ENCODE data around the gene SARM1.

The SARM1 gene

GRCh38 chr17:28404461-28404811, 32.9 kb downstream of the SARM1 start:
- H3K4me2 ChIP-seq (ENCODE audit: low read depth, low read length), result no peak overlapping the region
- H3F3A ChIP-seq (ENCODE audit: insufficient read depth, low read length), result no peaks in the 10 kb centered on the region
- TF ChIP-seq EZH2 (optimal IDR thresholded peaks at IDR 0.05; ENCODE audit: low read depth, low read length) (no peak), CTCF (IDR thresholded peaks at IDR 0.05; ENCODE audit: low read length) (no peak), EZH2phosphoT487 (IDR thresholded peaks at IDR 0.05; ENCODE audit: low read length) (no peak)
- no peak for DNase-seq
- no peaks in the 10 kb centered on the region for H3K79me2 ChIP-seq (ENCODE audit: low read length)
- peaks cover 5% of the 10 kb centered on the region; the same call in 1 of the 2 replicates for H3K27me3 ChIP-seq (replicated peaks; ENCODE audit: insufficient read depth, low read length)
- H3K36me3 ChIP-seq (replicated peaks; ENCODE audit: insufficient read depth, low read length), result no peaks in the 10 kb centered on the region
- no peaks in the 10 kb centered on the region for H3K9me2 ChIP-seq (replicated peaks; ENCODE audit: insufficient read depth, low read length)
- H3K9ac ChIP-seq (ENCODE audit: low read length), result no peak overlapping the region
- no peak overlapping the region for H2AFZ ChIP-seq (ENCODE audit: low read length)
- no peaks in the 10 kb centered on the region for H3K4me1 ChIP-seq (ENCODE audit: low read length)
- H3K4me3 ChIP-seq (ENCODE audit: low read length), result no peak overlapping the region
- no peaks in the 10 kb centered on the region for H3K9me3 ChIP-seq (replicated peaks; ENCODE audit: insufficient read depth, low read length)
- H3K27ac ChIP-seq (ENCODE audit: low read length), result no peak overlapping the region
- H4K20me1 ChIP-seq (ENCODE audit: insufficient read depth, low read length), result no peaks in the 10 kb centered on the region

- H3K36me3 ChIP-seq (replicated peaks; ENCODE audit: insufficient read depth, low read length), result no peaks in the 10 kb centered on the region
- H3K79me2 ChIP-seq (ENCODE audit: low read length), result no peaks in the 10 kb centered on the region
- no peaks in the 10 kb centered on the region for H4K20me1 ChIP-seq (ENCODE audit: insufficient read depth, low read length)
- no peak overlapping the region for H3K9ac ChIP-seq (ENCODE audit: low read length)
- H3F3A ChIP-seq (ENCODE audit: insufficient read depth, low read length), result no peaks in the 10 kb centered on the region
- TF ChIP-seq EZH2phosphoT487 (IDR thresholded peaks at IDR 0.05; ENCODE audit: low read length) (no peak), CTCF (IDR thresholded peaks at IDR 0.05; ENCODE audit: low read length) (no peak), EZH2 (optimal IDR thresholded peaks at IDR 0.05; ENCODE audit: low read depth, low read length) (no peak)
- peak overlapping the region; percentile 67; the same call in 1 of the 2 replicates for H3K4me3 ChIP-seq (ENCODE audit: low read length)
- no peak overlapping the region for H2AFZ ChIP-seq (ENCODE audit: low read length)
- no peak for DNase-seq
- no peak overlapping the region for H3K27ac ChIP-seq (ENCODE audit: low read length)
- peak overlapping the region; percentile 78; the same call in 1 of the 2 replicates for H3K4me2 ChIP-seq (ENCODE audit: low read depth, low read length)
- H3K9me3 ChIP-seq (replicated peaks; ENCODE audit: insufficient read depth, low read length), result no peaks in the 10 kb centered on the region
- H3K9me2 ChIP-seq (replicated peaks; ENCODE audit: insufficient read depth, low read length), result no peaks in the 10 kb centered on the region
- H3K27me3 ChIP-seq (replicated peaks; ENCODE audit: insufficient read depth, low read length), result peaks cover 5% of the 10 kb centered on the region; the same call in 1 of the 2 replicates
- H3K4me1 ChIP-seq (ENCODE audit: low read length), result no peaks in the 10 kb centered on the region
Observed at GRCh38 chr17:28404812-28405570, 33.5 kb downstream of the SARM1 start.

- Histone ChIP-seq H3K9me3 (replicated peaks; ENCODE audit: insufficient read depth, low read length) (no peaks in the 10 kb centered on the region), H3K27ac (ENCODE audit: low read length) (no peak within 1 kb of the TSS), H2AFZ (ENCODE audit: low read length) (peak within 1 kb of the TSS; percentile 91), H3F3A (ENCODE audit: insufficient read depth, low read length) (no peaks in the 10 kb centered on the region), H3K79me2 (ENCODE audit: low read length) (no peaks in the 10 kb centered on the region), H3K4me1 (ENCODE audit: low read length) (no peaks in the 10 kb centered on the region), H3K27me3 (replicated peaks; ENCODE audit: insufficient read depth, low read length) (peaks cover 5% of the 10 kb centered on the region; the same call in 1 of the 2 replicates), H3K4me3 (ENCODE audit: low read length) (peak within 1 kb of the TSS; percentile 67), H3K4me2 (ENCODE audit: low read depth, low read length) (peak within 1 kb of the TSS; percentile 78), H3K36me3 (replicated peaks; ENCODE audit: insufficient read depth, low read length) (no peaks in the 10 kb centered on the region), H3K9ac (ENCODE audit: low read length) (peak within 1 kb of the TSS; percentile 36; the same call in 1 of the 2 replicates), H4K20me1 (ENCODE audit: insufficient read depth, low read length) (no peaks in the 10 kb centered on the region), H3K9me2 (replicated peaks; ENCODE audit: insufficient read depth, low read length) (no peaks in the 10 kb centered on the region)
- peak; percentile 24 for DNase-seq
- TF ChIP-seq EZH2phosphoT487 (IDR thresholded peaks at IDR 0.05; ENCODE audit: low read length), result no peak
Observed at GRCh38 chr17:28405632-28406472, 34.4 kb downstream of the SARM1 start, which contains the start of gene SLC46A1. Gene SLC46A1 (minus strand): TSS chr17:28406212. CDS start chr17:28406114, 98 bp downstream.
